ENCODE data around the gene TSHZ2. TPM values are rescaled to one million over a fixed set of nuclear protein-coding genes. Genes with fewer than 3 reads are reported as not detected.

Gene TSHZ2
- total and polyA plus RNA-seq, 2 donors (not counting 3 experiments of a cell fraction or from before 2014, with no cell fraction given): not detected

DNA sequence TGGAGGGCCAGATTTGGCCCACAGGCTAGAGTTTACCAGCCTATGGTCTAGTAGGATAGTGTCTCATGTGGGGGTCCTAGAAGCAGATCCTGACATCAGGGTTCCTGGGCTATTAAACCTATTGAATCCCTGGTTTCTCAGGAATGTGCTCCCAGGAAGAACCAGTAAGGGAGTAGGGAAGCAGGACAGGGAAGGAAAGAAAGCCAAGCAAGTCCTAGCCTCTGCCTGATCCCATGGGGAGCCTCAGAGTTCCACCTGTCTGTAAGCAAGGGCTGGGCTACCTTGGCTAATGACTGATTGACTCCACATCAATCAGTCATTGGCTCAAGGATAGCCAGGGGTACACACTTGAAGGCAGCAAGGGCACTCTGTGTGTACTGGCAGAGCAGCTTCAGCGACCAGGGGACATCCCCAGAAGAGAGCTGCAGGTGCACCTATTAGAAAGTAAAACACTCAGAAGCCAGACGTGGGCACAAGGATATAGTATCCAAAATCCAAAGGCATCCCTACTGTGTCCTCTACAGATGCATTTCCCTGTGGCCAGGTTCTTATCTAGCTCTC is 309.5 kb downstream of the TSHZ2 start:
- Histone ChIP-seq H4K20me1 (replicated peaks; ENCODE audit: control insufficient read depth, extremely low read depth, insufficient read depth, low read length) (no peaks in the 10 kb centered on the region), H3K9me1 (replicated peaks; ENCODE audit: control insufficient read depth, extremely low read depth, insufficient read depth, low read length) (no peaks in the 10 kb centered on the region), H3K4me3 (replicated peaks in 1 of 3; ENCODE audit: insufficient read depth in 1 of 3, low read depth in 1 of 3, low read length in 3 of 3) (no peak overlapping the region), H3K9ac (replicated peaks; ENCODE audit: extremely low read depth, insufficient read depth, low read length) (no peak overlapping the region), H3K27ac (ENCODE audit: insufficient read depth, low read depth, low read length) (no peak overlapping the region), H3K27me3 (ENCODE audit: control insufficient read depth in 2 of 2, insufficient read depth in 2 of 2, low read length in 2 of 2) (no peaks in the 10 kb centered on the region), H3K36me3 (ENCODE audit: control insufficient read depth in 2 of 2, extremely low read depth in 1 of 2, insufficient read depth in 2 of 2, low read length in 2 of 2) (no peaks in the 10 kb centered on the region), H3K4me1 (ENCODE audit: control insufficient read depth, extremely low read depth, insufficient read depth, low read length) (no peaks in the 10 kb centered on the region), H3K4me2 (ENCODE audit: insufficient read depth, low read length) (no peak overlapping the region), H3K79me2 (ENCODE audit: control insufficient read depth, insufficient read depth, low read length) (no peaks in the 10 kb centered on the region), H2AFZ (ENCODE audit: low read depth, low read length) (no peak overlapping the region), H3K9me3 (replicated peaks; ENCODE audit: control insufficient read depth, insufficient read depth, low read length) (no peaks in the 10 kb centered on the region)
- dilution Hi-C loops (cut with MboI; ENCODE audit: extremely low pct_ligation_motif_present, low sequenced_read_pairs) (no loop called here), intact Hi-C loops (cut with micrococcal nuclease) (no loop called here)
- TF ChIP-seq, protein P1, sequence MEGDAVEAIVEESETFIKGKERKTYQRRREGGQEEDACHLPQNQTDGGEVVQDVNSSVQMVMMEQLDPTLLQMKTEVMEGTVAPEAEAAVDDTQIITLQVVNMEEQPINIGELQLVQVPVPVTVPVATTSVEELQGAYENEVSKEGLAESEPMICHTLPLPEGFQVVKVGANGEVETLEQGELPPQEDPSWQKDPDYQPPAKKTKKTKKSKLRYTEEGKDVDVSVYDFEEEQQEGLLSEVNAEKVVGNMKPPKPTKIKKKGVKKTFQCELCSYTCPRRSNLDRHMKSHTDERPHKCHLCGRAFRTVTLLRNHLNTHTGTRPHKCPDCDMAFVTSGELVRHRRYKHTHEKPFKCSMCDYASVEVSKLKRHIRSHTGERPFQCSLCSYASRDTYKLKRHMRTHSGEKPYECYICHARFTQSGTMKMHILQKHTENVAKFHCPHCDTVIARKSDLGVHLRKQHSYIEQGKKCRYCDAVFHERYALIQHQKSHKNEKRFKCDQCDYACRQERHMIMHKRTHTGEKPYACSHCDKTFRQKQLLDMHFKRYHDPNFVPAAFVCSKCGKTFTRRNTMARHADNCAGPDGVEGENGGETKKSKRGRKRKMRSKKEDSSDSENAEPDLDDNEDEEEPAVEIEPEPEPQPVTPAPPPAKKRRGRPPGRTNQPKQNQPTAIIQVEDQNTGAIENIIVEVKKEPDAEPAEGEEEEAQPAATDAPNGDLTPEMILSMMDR (IDR thresholded peaks at IDR 0.05; ENCODE audit: extremely low read depth in 1 of 2, insufficient read depth in 1 of 2, low read depth in 1 of 2, low read length in 2 of 2): no peak
- TF ChIP-seq FOS (IDR thresholded peaks at IDR 0.05; ENCODE audit: borderline replicate concordance, insufficient read depth, low read length) (no peak), GATA2 (IDR thresholded peaks at IDR 0.05; ENCODE audit: insufficient read depth, insufficient read length, low read depth, low read length) (no peak), POLR2A (IDR thresholded peaks at IDR 0.05; ENCODE audit: low read depth, low read length) (no peak), POLR2AphosphoS5 (IDR thresholded peaks at IDR 0.05; ENCODE audit: insufficient read depth, low read depth, low read length) (no peak), JUN (IDR thresholded peaks at IDR 0.05; ENCODE audit: borderline replicate concordance, insufficient read depth, insufficient read length, low read depth) (no peak), MYC (IDR thresholded peaks at IDR 0.05; ENCODE audit: low read depth, low read length) (no peak), EZH2 (IDR thresholded peaks at IDR 0.05; ENCODE audit: borderline replicate concordance, low read depth, low read length, severe bottlenecking) (no peak)
- TF ChIP-seq, protein P2, sequence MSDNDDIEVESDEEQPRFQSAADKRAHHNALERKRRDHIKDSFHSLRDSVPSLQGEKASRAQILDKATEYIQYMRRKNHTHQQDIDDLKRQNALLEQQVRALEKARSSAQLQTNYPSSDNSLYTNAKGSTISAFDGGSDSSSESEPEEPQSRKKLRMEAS (IDR thresholded peaks at IDR 0.05; ENCODE audit: insufficient read depth, insufficient read length): no peak
- ChIA-PET POLR2A (no interaction called here), CTCF (no interaction called here)
- DNase-seq (ENCODE audit: low read depth, low spot score): no peak
- no TSS peak for BruUV-seq (replicated peaks)
- no peak for FAIRE-seq
